HepG2 (cell line): ENCODE data around the gene DNAJB2. TPM values are rescaled to one million over a fixed set of nuclear protein-coding genes. Genes with fewer than 3 reads are reported as not detected.

ENCODE experiments used
- AHDC1 ChIP-seq: sonication (generic); formaldehyde crosslinking; IDR thresholded peaks from 2 replicates; pipeline ENCODE4 v1.5.1; 2020; ENCODE audit warnings: mild to moderate bottlenecking, missing genetic modification reagents, borderline replicate concordance
- BRCA1 ChIP-seq: sonication (generic); formaldehyde crosslinking; IDR thresholded peaks from 2 replicates; pipeline ENCODE4 v1.4.0; 2020; ENCODE audit warnings: missing genetic modification reagents
- DMTF1 ChIP-seq: sonication (generic); formaldehyde crosslinking; IDR thresholded peaks from 2 replicates; pipeline ENCODE4 v1.4.0; 2020; ENCODE audit warnings: mild to moderate bottlenecking, missing genetic modification reagents
- FLYWCH1 ChIP-seq: sonication (generic); formaldehyde crosslinking; IDR thresholded peaks from 2 replicates; pipeline ENCODE4 v1.8.1; 2023; ENCODE audit warnings: mild to moderate bottlenecking, missing genetic modification reagents
- ISX ChIP-seq: sonication (generic); formaldehyde crosslinking; conservative IDR thresholded peaks from 2 replicates; pipeline ENCODE4 v1.5.0; 2020; ENCODE audit warnings: missing genetic modification reagents
- ZNF207 ChIP-seq: fragments of 450-650 bp; IDR thresholded peaks from 2 replicates; pipeline ENCODE4 v1.6.1; 2016; ENCODE audit warnings: antibody characterized with exemption, borderline replicate concordance
- ZNF256 ChIP-seq: sonication (generic); formaldehyde crosslinking; conservative IDR thresholded peaks from 2 replicates; pipeline ENCODE4 v1.4.0; 2020; ENCODE audit warnings: missing genetic modification reagents
- ZNF441 ChIP-seq: sonication (generic); formaldehyde crosslinking; IDR thresholded peaks from 2 replicates; pipeline ENCODE4 v1.7.0; 2021; ENCODE audit warnings: missing genetic modification reagents, borderline replicate concordance
- ZNF615 ChIP-seq: sonication (generic); formaldehyde crosslinking; IDR thresholded peaks from 2 replicates; pipeline ENCODE4 v1.5.0; 2020; ENCODE audit warnings: mild to moderate bottlenecking, missing genetic modification reagents, borderline replicate concordance
- polyA plus RNA-seq, 8 experiments: library from polyadenylated mRNA; depleted of rRNA in 3 of 8; stranded (reverse) in 7 of 8; unstranded in 1 of 8; fragments of >200 nt; fragmentation: Illumina TruSeq in 4 of 8; extraction: Trizol in 4 of 8; gene quantifications; 2 replicates each; pipeline versions ENCODE4 v1.2.1 to v1.2.3, GENCODE V29; 2011 to 2016; ENCODE audit warnings: low read depth in 4 of 8, missing spikeins in 1 of 8, mixed read lengths in 1 of 8; ENCODE audit not compliant: insufficient read depth in 1 of 8
- total RNA-seq, 5 experiments: library from RNA; depleted of rRNA; stranded (reverse); fragments of >200 nt; fragmentation: Illumina TruSeq; extraction: Trizol; gene quantifications; 2 replicates each; pipeline ENCODE4 v1.2.3, GENCODE V29; 2016; ENCODE audit warnings: low read depth in 1 of 5
- TF ChIP-seq, protein P1 (sequence below): sonication (generic); formaldehyde crosslinking; IDR thresholded peaks from 2 replicates; pipeline ENCODE4 v1.5.1; 2020; ENCODE audit warnings: missing genetic modification reagents, mild to moderate bottlenecking, borderline replicate concordance
- TF ChIP-seq, protein P2 (sequence below): sonication (generic); formaldehyde crosslinking; IDR thresholded peaks from 2 replicates; pipeline ENCODE4 v1.4.0; 2020; ENCODE audit warnings: missing genetic modification reagents, mild to moderate bottlenecking, borderline replicate concordance

The DNAJB2 gene
- total and polyA plus RNA-seq, 2 of the 13 experiments (the other 11 are each of a cell fraction or from before 2014, with no cell fraction given), result 21.3 to 31.1 TPM

DNA sequence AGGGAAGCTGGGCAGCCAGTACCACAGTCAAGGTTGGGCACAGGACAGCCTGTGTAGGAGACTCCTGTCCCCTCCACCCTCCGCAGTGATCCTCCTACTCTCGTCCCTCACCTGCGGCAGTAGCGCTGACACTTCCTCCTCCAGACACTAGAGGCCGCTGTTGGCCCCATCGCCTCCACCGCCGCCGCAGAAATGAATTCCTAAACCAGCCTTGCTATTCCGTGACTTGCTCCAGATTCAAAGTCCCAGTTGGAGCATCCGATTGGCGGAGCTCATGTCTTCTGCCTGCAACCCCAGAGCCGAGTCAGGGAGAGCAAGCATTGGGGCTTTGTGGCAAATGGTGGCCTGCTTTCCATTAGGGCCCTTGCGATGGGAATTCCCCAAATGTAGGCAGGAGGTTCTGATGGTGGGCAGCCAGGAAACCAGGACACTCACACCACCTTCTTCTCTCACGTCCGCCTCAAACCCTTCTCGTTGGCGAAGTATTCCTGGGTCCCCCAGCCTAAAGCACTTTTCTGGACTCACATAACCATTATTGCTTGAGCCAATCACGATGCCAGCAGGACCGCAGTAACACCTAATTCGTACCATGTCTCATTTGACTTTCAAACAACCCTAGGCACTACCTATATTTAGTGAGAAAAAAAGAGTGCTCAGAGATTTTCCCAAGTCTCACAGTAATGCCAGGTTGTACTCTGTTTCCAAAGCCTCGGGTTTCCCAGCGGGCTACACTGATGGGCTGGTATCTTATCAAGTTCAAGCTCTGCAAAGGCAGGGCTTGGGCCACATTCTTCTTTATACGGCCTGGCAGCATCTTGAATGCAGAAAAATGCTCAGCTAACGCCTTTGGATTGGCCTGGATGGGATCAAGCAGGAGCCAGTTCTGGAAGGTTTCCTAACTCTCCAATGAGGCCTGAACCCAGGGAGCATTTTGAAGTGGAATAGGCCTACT, 1.2 kb upstream of the DNAJB2 start (continued):
- TF ChIP-seq, protein P1, sequence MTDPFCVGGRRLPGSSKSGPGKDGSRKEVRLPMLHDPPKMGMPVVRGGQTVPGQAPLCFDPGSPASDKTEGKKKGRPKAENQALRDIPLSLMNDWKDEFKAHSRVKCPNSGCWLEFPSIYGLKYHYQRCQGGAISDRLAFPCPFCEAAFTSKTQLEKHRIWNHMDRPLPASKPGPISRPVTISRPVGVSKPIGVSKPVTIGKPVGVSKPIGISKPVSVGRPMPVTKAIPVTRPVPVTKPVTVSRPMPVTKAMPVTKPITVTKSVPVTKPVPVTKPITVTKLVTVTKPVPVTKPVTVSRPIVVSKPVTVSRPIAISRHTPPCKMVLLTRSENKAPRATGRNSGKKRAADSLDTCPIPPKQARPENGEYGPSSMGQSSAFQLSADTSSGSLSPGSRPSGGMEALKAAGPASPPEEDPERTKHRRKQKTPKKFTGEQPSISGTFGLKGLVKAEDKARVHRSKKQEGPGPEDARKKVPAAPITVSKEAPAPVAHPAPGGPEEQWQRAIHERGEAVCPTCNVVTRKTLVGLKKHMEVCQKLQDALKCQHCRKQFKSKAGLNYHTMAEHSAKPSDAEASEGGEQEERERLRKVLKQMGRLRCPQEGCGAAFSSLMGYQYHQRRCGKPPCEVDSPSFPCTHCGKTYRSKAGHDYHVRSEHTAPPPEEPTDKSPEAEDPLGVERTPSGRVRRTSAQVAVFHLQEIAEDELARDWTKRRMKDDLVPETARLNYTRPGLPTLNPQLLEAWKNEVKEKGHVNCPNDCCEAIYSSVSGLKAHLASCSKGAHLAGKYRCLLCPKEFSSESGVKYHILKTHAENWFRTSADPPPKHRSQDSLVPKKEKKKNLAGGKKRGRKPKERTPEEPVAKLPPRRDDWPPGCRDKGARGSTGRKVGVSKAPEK (CRISPR knock-in tag), result no peak
- TF ChIP-seq AHDC1 (CRISPR knock-in tag) (no peak), FLYWCH1 (CRISPR knock-in tag) (no peak), ZNF207 (no peak), DMTF1 (CRISPR knock-in tag) (peak; percentile 84; the same call in 1 of the 2 replicates), ZNF615 (CRISPR knock-in tag) (no peak), ZNF256 (CRISPR knock-in tag) (no peak), ZNF441 (CRISPR knock-in tag) (peak; percentile 74; the same call in 1 of the 2 replicates), BRCA1 (CRISPR knock-in tag) (no peak), ISX (CRISPR knock-in tag) (no peak)
- TF ChIP-seq, protein P2, sequence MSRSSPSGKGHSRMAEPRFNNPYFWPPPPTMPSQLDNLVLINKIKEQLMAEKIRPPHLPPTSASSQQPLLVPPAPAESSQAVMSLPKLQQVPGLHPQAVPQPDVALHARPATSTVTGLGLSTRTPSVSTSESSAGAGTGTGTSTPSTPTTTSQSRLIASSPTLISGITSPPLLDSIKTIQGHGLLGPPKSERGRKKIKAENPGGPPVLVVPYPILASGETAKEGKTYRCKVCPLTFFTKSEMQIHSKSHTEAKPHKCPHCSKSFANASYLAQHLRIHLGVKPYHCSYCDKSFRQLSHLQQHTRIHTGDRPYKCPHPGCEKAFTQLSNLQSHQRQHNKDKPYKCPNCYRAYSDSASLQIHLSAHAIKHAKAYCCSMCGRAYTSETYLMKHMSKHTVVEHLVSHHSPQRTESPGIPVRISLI, result no peak
